HepG2 (cell line): Measurements from ENCODE around the gene GJD3. TPM values are rescaled to one million over a fixed set of nuclear protein-coding genes. Genes with fewer than 3 reads are reported as not detected.

Experiments
- DMAP1 ChIP-seq: IDR thresholded peaks from 2 replicates; pipeline ENCODE4 v1.6.1; 2016
- GABPA ChIP-seq, 2 experiments: IDR thresholded peaks; 2 replicates each; pipeline ENCODE4 v1.6.1; 2011 to 2016; ENCODE audit warnings: low read depth in 2 of 2, low read length in 1 of 2, missing biosample characterization in 1 of 2, missing genetic modification characterization in 1 of 2
- KAT8 ChIP-seq: IDR thresholded peaks from 2 replicates; pipeline ENCODE4 v1.6.1; 2016; ENCODE audit warnings: missing genetic modification reagents, missing compliant biosample characterization
- PRMT3 ChIP-seq: sonication (generic); formaldehyde crosslinking; IDR thresholded peaks from 2 replicates; pipeline ENCODE4 v1.8.1; 2022; ENCODE audit warnings: low read depth, mild to moderate bottlenecking, moderate library complexity, missing genetic modification reagents, borderline replicate concordance
- XBP1 ChIP-seq: sonication (generic); formaldehyde crosslinking; IDR thresholded peaks from 2 replicates; pipeline ENCODE4 v1.5.0; 2020; ENCODE audit warnings: missing genetic modification reagents
- ZBTB26 ChIP-seq: IDR thresholded peaks from 2 replicates; pipeline ENCODE4 v1.6.1; 2016; ENCODE audit warnings: missing compliant biosample characterization, missing genetic modification reagents, borderline replicate concordance
- ZFY ChIP-seq: sonication (generic); formaldehyde crosslinking; IDR thresholded peaks from 2 replicates; pipeline ENCODE4 v1.4.0; 2020; ENCODE audit warnings: missing genetic modification reagents
- ZNF547 ChIP-seq: sonication (generic); formaldehyde crosslinking; IDR thresholded peaks from 2 replicates; pipeline ENCODE4 v1.5.1; 2020; ENCODE audit warnings: mild to moderate bottlenecking, missing genetic modification reagents
- ZNF788 ChIP-seq: sonication (generic); formaldehyde crosslinking; IDR thresholded peaks from 2 replicates; pipeline ENCODE4 v1.5.0; 2020; ENCODE audit warnings: mild to moderate bottlenecking, missing genetic modification reagents, borderline replicate concordance
- ZSCAN5A ChIP-seq: sonication (generic); formaldehyde crosslinking; IDR thresholded peaks from 2 replicates; pipeline ENCODE4 v1.8.0; 2022; ENCODE audit warnings: mild to moderate bottlenecking, missing genetic modification reagents, borderline replicate concordance
- polyA plus RNA-seq, 8 experiments: library from polyadenylated mRNA; depleted of rRNA in 3 of 8; stranded (reverse) in 7 of 8; unstranded in 1 of 8; fragments of >200 nt; fragmentation: Illumina TruSeq in 4 of 8; extraction: Trizol in 4 of 8; gene quantifications; 2 replicates each; pipeline versions ENCODE4 v1.2.1 to v1.2.3, GENCODE V29; 2011 to 2016; ENCODE audit warnings: low read depth in 4 of 8, missing spikeins in 1 of 8, mixed read lengths in 1 of 8; ENCODE audit not compliant: insufficient read depth in 1 of 8
- total RNA-seq, 5 experiments: library from RNA; depleted of rRNA; stranded (reverse); fragments of >200 nt; fragmentation: Illumina TruSeq; extraction: Trizol; gene quantifications; 2 replicates each; pipeline ENCODE4 v1.2.3, GENCODE V29; 2016; ENCODE audit warnings: low read depth in 1 of 5
- TF ChIP-seq, protein P1 (sequence below): sonication (generic); formaldehyde crosslinking; IDR thresholded peaks from 2 replicates; pipeline ENCODE4 v1.4.0; 2020; ENCODE audit warnings: low read depth, mild to moderate bottlenecking, missing genetic modification reagents
- TF ChIP-seq, protein P2 (sequence below): sonication (generic); formaldehyde crosslinking; IDR thresholded peaks from 2 replicates; pipeline ENCODE4 v1.4.0; 2020; ENCODE audit warnings: mild to moderate bottlenecking, missing genetic modification reagents

GJD3 gene
- total and polyA plus RNA-seq, 2 of the 13 experiments (the other 11 are each of a cell fraction or from before 2014, with no cell fraction given), result not detected

GRCh38 chr17:40341808-40342503 lies 22.6 kb downstream of the GJD3 start (continued):
- peak; percentile 22; the same call in 1 of the 2 replicates for TF ChIP-seq KAT8 (CRISPR knock-in tag)
- no peak for TF ChIP-seq ZNF547 (CRISPR knock-in tag)
- TF ChIP-seq ZNF788, result no peak; the same call in 1 of the 2 replicates
- TF ChIP-seq ZSCAN5A, result no peak
- peak; percentile 20; the same call in 1 of the 2 replicates for TF ChIP-seq GABPA (IDR thresholded peaks at IDR 0.05; ENCODE audit: low read depth, low read length)
- peak; percentile 71 for TF ChIP-seq GABPA (CRISPR knock-in tag; IDR thresholded peaks at IDR 0.05; ENCODE audit: low read depth)
- no peak; the same call in 1 of the 2 replicates for TF ChIP-seq XBP1
- no peak for TF ChIP-seq ZFY (CRISPR knock-in tag)
- TF ChIP-seq, protein P1, sequence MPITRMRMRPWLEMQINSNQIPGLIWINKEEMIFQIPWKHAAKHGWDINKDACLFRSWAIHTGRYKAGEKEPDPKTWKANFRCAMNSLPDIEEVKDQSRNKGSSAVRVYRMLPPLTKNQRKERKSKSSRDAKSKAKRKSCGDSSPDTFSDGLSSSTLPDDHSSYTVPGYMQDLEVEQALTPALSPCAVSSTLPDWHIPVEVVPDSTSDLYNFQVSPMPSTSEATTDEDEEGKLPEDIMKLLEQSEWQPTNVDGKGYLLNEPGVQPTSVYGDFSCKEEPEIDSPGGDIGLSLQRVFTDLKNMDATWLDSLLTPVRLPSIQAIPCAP (CRISPR knock-in tag), result no peak
- TF ChIP-seq PRMT3 (CRISPR knock-in tag), result no peak
- TF ChIP-seq, protein P2, sequence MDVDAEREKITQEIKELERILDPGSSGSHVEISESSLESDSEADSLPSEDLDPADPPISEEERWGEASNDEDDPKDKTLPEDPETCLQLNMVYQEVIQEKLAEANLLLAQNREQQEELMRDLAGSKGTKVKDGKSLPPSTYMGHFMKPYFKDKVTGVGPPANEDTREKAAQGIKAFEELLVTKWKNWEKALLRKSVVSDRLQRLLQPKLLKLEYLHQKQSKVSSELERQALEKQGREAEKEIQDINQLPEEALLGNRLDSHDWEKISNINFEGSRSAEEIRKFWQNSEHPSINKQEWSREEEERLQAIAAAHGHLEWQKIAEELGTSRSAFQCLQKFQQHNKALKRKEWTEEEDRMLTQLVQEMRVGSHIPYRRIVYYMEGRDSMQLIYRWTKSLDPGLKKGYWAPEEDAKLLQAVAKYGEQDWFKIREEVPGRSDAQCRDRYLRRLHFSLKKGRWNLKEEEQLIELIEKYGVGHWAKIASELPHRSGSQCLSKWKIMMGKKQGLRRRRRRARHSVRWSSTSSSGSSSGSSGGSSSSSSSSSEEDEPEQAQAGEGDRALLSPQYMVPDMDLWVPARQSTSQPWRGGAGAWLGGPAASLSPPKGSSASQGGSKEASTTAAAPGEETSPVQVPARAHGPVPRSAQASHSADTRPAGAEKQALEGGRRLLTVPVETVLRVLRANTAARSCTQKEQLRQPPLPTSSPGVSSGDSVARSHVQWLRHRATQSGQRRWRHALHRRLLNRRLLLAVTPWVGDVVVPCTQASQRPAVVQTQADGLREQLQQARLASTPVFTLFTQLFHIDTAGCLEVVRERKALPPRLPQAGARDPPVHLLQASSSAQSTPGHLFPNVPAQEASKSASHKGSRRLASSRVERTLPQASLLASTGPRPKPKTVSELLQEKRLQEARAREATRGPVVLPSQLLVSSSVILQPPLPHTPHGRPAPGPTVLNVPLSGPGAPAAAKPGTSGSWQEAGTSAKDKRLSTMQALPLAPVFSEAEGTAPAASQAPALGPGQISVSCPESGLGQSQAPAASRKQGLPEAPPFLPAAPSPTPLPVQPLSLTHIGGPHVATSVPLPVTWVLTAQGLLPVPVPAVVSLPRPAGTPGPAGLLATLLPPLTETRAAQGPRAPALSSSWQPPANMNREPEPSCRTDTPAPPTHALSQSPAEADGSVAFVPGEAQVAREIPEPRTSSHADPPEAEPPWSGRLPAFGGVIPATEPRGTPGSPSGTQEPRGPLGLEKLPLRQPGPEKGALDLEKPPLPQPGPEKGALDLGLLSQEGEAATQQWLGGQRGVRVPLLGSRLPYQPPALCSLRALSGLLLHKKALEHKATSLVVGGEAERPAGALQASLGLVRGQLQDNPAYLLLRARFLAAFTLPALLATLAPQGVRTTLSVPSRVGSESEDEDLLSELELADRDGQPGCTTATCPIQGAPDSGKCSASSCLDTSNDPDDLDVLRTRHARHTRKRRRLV (CRISPR knock-in tag), result no peak
- TF ChIP-seq ZBTB26 (CRISPR knock-in tag), result no peak
- TF ChIP-seq DMAP1 (CRISPR knock-in tag), result no peak
